Astrocyte (in vitro differentiated cells and primary cell): ENCODE results near the gene AIPL1. TPM values are rescaled to one million over a fixed set of nuclear protein-coding genes. Genes with fewer than 3 reads are reported as not detected.

Experiments
- DNase-seq: peaks from one replicate; pipeline ENCODE4 v3.0.0-alpha.2; 2010; ENCODE audit warnings: low read depth
- FAIRE-seq: peaks from 2 replicates; lab custom pipeline; 2011; peaks lifted over from hg19 to GRCh38; lab: Jason Lieb, UNC
- H2AFZ ChIP-seq: 2 replicates; pipeline ENCODE4 v1.6.0; 2012; ENCODE audit warnings: low read depth, low read length, inconsistent platforms
- H3K27ac ChIP-seq: 2 replicates; pipeline ENCODE4 v1.5.1; 2011; ENCODE audit warnings: low read depth, low read length, inconsistent platforms
- H3K27me3 ChIP-seq: 2 replicates; pipeline ENCODE4 v1.6.0; 2011; ENCODE audit warnings: low read length, inconsistent platforms; ENCODE audit not compliant: insufficient read depth
- H3K36me3 ChIP-seq: 2 replicates; pipeline ENCODE4 v1.5.1; 2011; ENCODE audit warnings: low read length, inconsistent platforms; ENCODE audit not compliant: insufficient read depth
- H3K4me1 ChIP-seq: 2 replicates; pipeline ENCODE4 v1.5.1; 2011; ENCODE audit warnings: low read length, inconsistent platforms; ENCODE audit not compliant: insufficient read depth
- H3K4me2 ChIP-seq: 2 replicates; pipeline ENCODE4 v1.6.0; 2012; ENCODE audit warnings: low read length, inconsistent platforms
- H3K4me3 ChIP-seq: 2 replicates; pipeline ENCODE4 v1.5.1; 2011; ENCODE audit warnings: low read depth, mild to moderate bottlenecking, low read length, inconsistent platforms; ENCODE audit not compliant: insufficient read depth
- H3K79me2 ChIP-seq: 2 replicates; pipeline ENCODE4 v1.6.0; 2012; ENCODE audit warnings: mild to moderate bottlenecking, low read length, inconsistent platforms; ENCODE audit not compliant: insufficient read depth
- H3K9ac ChIP-seq: 2 replicates; pipeline ENCODE4 v1.6.0; 2012; ENCODE audit warnings: mild to moderate bottlenecking, low read length, inconsistent platforms
- H3K9me3 ChIP-seq: 2 replicates; pipeline ENCODE4 v1.5.1; 2012; ENCODE audit warnings: low read depth, mild to moderate bottlenecking, low read length, inconsistent platforms; ENCODE audit not compliant: insufficient read depth
- H4K20me1 ChIP-seq: 2 replicates; pipeline ENCODE4 v1.6.0; 2012; ENCODE audit warnings: low read length, inconsistent platforms; ENCODE audit not compliant: insufficient read depth
- H3K27ac Mint-ChIP-seq: one replicate; pipeline ENCODE4 v1.8.0; 2021; ENCODE audit warnings: mild to moderate bottlenecking, mixed read lengths; ENCODE audit not compliant: unreplicated experiment
- H3K27me3 Mint-ChIP-seq: one replicate; pipeline ENCODE4 v1.8.0; 2021; ENCODE audit warnings: low read depth, mixed read lengths; ENCODE audit not compliant: unreplicated experiment
- H3K36me3 Mint-ChIP-seq: one replicate; pipeline ENCODE4 v1.8.0; 2021; ENCODE audit warnings: low read depth, mixed read lengths; ENCODE audit not compliant: unreplicated experiment
- H3K4me1 Mint-ChIP-seq: one replicate; pipeline ENCODE4 v1.8.0; 2021; ENCODE audit warnings: low read depth, mixed read lengths; ENCODE audit not compliant: unreplicated experiment
- H3K4me3 Mint-ChIP-seq: one replicate; pipeline ENCODE4 v1.8.0; 2021; ENCODE audit warnings: mild to moderate bottlenecking, moderate library complexity, mixed read lengths; ENCODE audit not compliant: unreplicated experiment
- H3K9me3 Mint-ChIP-seq: one replicate; pipeline ENCODE4 v1.8.0; 2021; ENCODE audit warnings: mild to moderate bottlenecking, mixed read lengths; ENCODE audit not compliant: unreplicated experiment
- EZH2 ChIP-seq: IDR thresholded peaks from 2 replicates; pipeline ENCODE4 v1.6.1; 2012; ENCODE audit warnings: mild to moderate bottlenecking, low read length, inconsistent platforms; ENCODE audit not compliant: insufficient read depth
- total RNA-seq: library from RNA; stranded (reverse); gene quantifications from 2 replicates; pipeline ENCODE4 v1.2.1, GENCODE V29; 2021
- TF ChIP-seq, protein P1 (sequence below): IDR thresholded peaks from 2 replicates; pipeline ENCODE4 v1.5.1; 2011; ENCODE audit warnings: low read depth, mild to moderate bottlenecking, inconsistent platforms, low read length, moderate library complexity; ENCODE audit not compliant: insufficient read depth

AIPL1 gene
- total RNA-seq, 1 donor from 2014 or later, result not detected

DNA sequence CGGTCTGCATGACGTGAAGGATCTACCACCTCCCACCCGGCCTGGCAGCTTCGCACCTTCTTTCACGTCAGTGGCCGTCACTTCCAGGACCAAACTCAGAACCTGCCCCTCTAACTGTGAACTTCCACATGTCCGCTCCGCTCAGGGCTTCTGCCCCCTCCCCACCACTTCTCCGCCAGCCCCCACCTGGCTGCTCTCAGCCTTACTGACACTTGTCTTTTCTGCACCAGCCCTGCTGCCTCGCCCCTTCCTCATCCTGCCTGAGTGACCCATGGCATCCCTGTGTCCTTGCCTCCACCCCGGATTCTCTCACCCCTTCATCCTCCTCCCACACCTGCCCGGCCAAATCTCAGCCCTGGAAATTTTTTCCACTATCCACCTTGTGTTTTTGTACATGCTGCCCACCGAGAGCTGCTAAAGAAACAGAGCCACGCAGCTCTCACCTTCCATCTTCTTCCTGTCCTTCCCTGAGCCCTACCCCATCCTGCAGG lies 23.6 kb upstream of the AIPL1 start:
- H4K20me1 ChIP-seq, result no peaks in the 10 kb centered on the region
- no peak overlapping the region for H3K9ac ChIP-seq
- H3K4me1 ChIP-seq, result peaks cover 10% of the 10 kb centered on the region
- no peak overlapping the region for H3K4me3 ChIP-seq
- no peaks in the 10 kb centered on the region for H3K79me2 ChIP-seq
- H3K27ac Mint-ChIP-seq, result no peak overlapping the region
- peaks cover 7% of the 10 kb centered on the region for H3K27me3 ChIP-seq
- FAIRE-seq (no peak), DNase-seq (no peak)
- H3K27ac ChIP-seq, result no peak overlapping the region
- H3K27me3 Mint-ChIP-seq, result peaks cover 28% of the 10 kb centered on the region
- H3K4me3 Mint-ChIP-seq, result no peak overlapping the region
- no peak overlapping the region for H2AFZ ChIP-seq
- peaks cover 10% of the 10 kb centered on the region for H3K4me1 Mint-ChIP-seq
- no peaks in the 10 kb centered on the region for H3K9me3 Mint-ChIP-seq
- H3K36me3 Mint-ChIP-seq, result no peaks in the 10 kb centered on the region
- TF ChIP-seq, protein P1, sequence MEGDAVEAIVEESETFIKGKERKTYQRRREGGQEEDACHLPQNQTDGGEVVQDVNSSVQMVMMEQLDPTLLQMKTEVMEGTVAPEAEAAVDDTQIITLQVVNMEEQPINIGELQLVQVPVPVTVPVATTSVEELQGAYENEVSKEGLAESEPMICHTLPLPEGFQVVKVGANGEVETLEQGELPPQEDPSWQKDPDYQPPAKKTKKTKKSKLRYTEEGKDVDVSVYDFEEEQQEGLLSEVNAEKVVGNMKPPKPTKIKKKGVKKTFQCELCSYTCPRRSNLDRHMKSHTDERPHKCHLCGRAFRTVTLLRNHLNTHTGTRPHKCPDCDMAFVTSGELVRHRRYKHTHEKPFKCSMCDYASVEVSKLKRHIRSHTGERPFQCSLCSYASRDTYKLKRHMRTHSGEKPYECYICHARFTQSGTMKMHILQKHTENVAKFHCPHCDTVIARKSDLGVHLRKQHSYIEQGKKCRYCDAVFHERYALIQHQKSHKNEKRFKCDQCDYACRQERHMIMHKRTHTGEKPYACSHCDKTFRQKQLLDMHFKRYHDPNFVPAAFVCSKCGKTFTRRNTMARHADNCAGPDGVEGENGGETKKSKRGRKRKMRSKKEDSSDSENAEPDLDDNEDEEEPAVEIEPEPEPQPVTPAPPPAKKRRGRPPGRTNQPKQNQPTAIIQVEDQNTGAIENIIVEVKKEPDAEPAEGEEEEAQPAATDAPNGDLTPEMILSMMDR, result no peak
- TF ChIP-seq EZH2, result no peak
- H3K9me3 ChIP-seq, result no peaks in the 10 kb centered on the region
- H3K36me3 ChIP-seq, result no peaks in the 10 kb centered on the region
- H3K4me2 ChIP-seq, result no peak overlapping the region

DNA sequence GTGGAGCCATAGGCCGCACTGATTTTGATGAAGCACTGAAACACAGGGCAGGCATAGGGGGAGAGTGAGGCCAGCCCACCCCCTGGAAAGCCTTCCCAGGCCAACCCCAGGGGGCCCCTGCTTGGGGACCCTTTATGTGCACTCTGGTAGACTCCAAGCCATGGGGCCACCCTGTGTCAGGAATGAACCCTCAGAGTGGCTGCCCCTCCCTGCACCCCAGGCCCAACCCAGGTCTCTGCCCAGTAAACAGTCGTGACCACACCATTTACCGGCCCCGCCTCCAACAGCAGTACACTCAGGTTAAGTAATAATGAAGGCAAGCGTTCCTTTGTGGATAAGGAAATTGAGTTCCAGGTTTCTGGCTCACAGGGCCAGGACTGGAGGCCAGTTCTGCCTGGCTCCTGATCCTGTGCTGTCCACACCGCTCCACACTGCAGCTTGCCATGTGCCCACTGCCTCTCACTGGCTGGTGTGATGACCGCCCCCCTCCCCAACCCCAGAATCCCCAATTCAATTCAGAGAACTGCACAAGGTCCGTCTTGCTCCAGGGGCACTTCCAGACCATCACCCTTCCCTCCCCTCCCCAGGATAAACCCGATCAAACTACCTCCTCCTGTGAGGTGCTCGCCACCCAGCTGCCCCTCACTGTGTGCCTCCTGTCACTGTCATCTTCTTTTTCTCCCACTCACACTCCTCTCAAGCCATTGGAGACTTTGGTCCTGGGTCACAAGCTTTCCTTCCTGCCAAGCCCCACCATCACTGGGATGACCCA lies 23.0 kb upstream of the AIPL1 start:
- Mint-ChIP-seq H3K9me3 (no peaks in the 10 kb centered on the region), H3K27me3 (peaks cover 35% of the 10 kb centered on the region), H3K27ac (no peak overlapping the region), H3K4me3 (no peak overlapping the region), H3K36me3 (no peaks in the 10 kb centered on the region), H3K4me1 (peaks cover 10% of the 10 kb centered on the region)
- FAIRE-seq (no peak), DNase-seq (no peak)
- no peak overlapping the region for H3K27ac ChIP-seq
- H3K79me2 ChIP-seq, result no peaks in the 10 kb centered on the region
- no peaks in the 10 kb centered on the region for H3K9me3 ChIP-seq
- H3K4me2 ChIP-seq, result no peak overlapping the region
- H3K4me3 ChIP-seq, result no peak overlapping the region
- no peaks in the 10 kb centered on the region for H3K36me3 ChIP-seq
- H4K20me1 ChIP-seq, result no peaks in the 10 kb centered on the region
- TF ChIP-seq, protein P1, result no peak
- TF ChIP-seq EZH2, result no peak
- peaks cover 7% of the 10 kb centered on the region for H3K27me3 ChIP-seq
- H3K9ac ChIP-seq, result no peak overlapping the region
- H3K4me1 ChIP-seq, result peaks cover 10% of the 10 kb centered on the region
- no peak overlapping the region for H2AFZ ChIP-seq
